HUES6 (cell line): Measurements from ENCODE around the gene PRR14.
"Not testable (repeated sequence)": the region's sequence is repeated elsewhere in the genome, so short reads cannot be mapped to it uniquely, and the experiment has no call there.

Experiments used
- H3K27ac ChIP-seq: 2 replicates; pipeline ENCODE4 v1.7.0; 2013; ENCODE audit warnings: low read depth, mild to moderate bottlenecking, low read length, inconsistent platforms
- H3K27me3 ChIP-seq: 2 replicates; pipeline ENCODE4 v1.6.1; 2013; ENCODE audit warnings: low read length; ENCODE audit not compliant: control insufficient read depth, insufficient read depth
- H3K36me3 ChIP-seq: 2 replicates; pipeline ENCODE4 v1.6.1; 2013; ENCODE audit warnings: low read length; ENCODE audit not compliant: control insufficient read depth, insufficient read depth
- H3K4me1 ChIP-seq: 2 replicates; pipeline ENCODE4 v1.6.1; 2013; ENCODE audit warnings: low read length; ENCODE audit not compliant: control insufficient read depth, insufficient read depth
- H3K4me3 ChIP-seq: 2 replicates; pipeline ENCODE4 v1.5.1; 2013; ENCODE audit warnings: low read depth, low read length
- H3K9ac ChIP-seq: one replicate; pipeline ENCODE4 v1.6.1; 2013; ENCODE audit warnings: mild to moderate bottlenecking, low read length
- H3K9me3 ChIP-seq: 2 replicates; pipeline ENCODE4 v1.6.1; 2013; ENCODE audit warnings: low read depth, low read length; ENCODE audit not compliant: control insufficient read depth, insufficient read depth

Gene PRR14

DNA sequence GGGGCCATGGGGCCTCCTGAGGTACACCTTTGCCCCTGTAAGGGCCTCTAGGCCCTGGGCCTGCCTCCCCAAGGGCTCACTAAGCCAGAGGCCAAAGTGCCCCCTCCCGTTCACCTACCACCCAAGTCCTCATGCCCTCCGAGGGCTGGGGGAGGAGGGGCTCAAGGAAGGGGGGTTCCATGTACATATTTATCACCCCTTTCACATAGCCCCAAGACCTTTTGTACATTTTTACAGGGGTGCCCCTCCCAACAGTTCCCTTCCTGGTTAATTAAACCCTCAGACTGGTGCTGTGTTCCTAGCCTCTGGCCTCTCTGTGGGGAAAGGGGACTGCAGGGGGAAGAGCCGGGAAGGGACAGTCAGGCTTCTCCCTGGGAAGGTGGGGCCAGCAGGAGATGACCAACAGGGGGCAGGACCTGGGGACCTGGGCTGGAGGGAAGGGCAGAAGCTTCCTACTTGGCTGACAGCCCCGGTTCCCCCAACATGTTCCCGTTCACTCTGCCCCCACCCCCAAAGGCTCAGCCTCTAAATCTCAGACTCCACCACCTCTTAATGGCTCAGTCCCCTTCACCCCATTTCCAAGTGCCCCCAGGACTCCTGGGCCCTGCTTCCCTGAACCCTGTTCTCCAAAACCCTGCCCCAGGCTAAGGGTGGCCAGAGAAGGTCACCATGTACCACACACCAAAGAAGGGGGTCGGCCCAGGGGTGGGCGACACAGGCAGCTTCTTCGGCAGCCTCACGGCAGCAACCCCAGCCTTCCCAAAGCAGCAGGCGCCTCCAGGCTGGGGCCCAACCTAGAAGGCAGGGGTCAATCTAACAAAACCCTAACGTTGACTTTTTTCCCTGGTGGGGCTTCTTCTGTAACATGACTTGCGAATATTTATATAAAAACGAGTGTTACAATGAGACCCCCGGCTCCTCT lies 19.4 kb downstream of the PRR14 start:
- Histone ChIP-seq H3K27me3 (peaks cover 97% of the 10 kb centered on the region), H3K27ac (no peak overlapping the region), H3K9me3 (no peaks in the 10 kb centered on the region), H3K4me1 (no peaks in the 10 kb centered on the region), H3K36me3 (peaks cover 37% of the 10 kb centered on the region), H3K4me3 (no peak overlapping the region), H3K9ac (no peak overlapping the region)

DNA sequence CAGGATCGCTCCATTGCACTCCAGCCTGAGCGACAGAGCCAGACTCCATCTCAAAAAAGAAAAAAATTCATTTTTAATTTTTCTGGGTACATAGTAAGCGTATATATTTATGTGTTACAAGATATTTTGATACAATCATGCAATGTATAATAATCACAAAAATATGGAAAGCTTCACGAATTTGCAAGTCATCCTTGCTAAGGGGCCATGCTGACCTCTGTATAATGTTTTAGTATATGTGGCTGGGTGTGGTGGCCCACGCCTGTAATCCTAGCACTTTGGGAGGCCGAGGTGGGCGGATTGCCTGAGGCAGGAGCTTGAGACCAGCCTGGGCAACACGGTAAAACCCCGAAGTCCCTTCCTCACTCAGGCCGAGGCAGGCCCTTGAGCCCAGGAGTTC lies 24.4 kb downstream of the PRR14 start:
- no peak overlapping the region for H3K27ac ChIP-seq

DNA sequence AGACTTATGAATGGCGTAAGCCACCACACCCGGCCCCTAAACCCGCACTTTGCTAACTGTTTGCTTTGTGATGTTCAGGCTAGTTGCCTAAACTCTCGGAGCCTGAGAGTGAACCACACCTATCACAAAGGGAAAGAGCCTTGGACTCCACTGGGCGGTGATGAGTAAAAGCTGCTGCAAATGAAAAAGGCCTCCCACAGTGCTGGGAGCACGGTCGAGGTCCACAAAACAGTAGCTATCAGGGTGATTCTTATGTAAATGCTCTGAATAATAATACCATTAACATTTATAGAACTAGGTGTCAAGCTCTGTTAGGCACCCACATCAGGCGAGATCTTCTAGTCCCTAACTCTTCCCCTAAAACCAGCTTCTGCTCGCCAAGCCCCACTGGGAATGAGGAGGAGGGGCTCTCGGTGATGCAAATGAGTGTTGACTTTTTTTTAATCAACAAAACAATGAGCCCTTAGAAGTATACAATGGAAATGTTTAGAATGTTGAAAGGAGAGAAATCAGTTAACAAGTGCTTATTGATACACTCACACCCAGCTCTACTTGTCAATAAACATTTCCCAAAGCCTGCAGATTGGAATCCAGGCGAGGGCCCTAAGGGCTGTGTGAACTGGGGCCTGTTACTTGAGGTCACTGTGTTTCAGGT lies 27.3 kb downstream of the PRR14 start:
- Histone ChIP-seq H3K27ac (no peak overlapping the region), H3K27me3 (peaks cover 99% of the 10 kb centered on the region), H3K9me3 (no peaks in the 10 kb centered on the region), H3K4me3 (no peak overlapping the region), H3K36me3 (no peaks in the 10 kb centered on the region), H3K4me1 (peaks cover 5% of the 10 kb centered on the region), H3K9ac (no peak overlapping the region)

More for the DNA sequence above, 24.4 kb downstream of the PRR14 start:
- no peak overlapping the region for H3K9ac ChIP-seq
- no peaks in the 10 kb centered on the region for H3K36me3 ChIP-seq
- H3K4me1 ChIP-seq: peaks cover 5% of the 10 kb centered on the region
- no peak overlapping the region for H3K4me3 ChIP-seq
- peaks cover 98% of the 10 kb centered on the region for H3K27me3 ChIP-seq
- no peaks in the 10 kb centered on the region for H3K9me3 ChIP-seq

DNA sequence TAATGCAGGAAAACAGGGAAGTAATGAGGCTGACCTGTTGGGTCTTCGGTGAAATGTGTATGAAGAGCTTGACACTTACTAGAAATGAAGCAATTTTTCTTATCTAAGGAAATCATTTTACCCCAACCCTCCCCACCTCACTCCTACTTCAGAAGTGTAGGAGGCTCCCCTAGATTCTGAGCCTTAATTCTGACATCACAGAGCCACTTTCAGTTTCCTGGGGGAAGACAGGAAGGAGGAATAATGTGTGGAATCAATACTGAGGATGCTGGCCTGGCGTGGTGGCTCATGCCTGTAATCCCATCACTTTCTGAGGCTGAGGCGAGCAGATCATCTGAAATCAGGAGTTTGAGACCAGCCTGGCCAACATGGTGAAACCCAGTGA lies 27.8 kb downstream of the PRR14 start:
- Histone ChIP-seq H3K4me3 (no peak overlapping the region), H3K4me1 (peaks cover 5% of the 10 kb centered on the region), H3K27ac (no peak overlapping the region), H3K9me3 (no peaks in the 10 kb centered on the region), H3K9ac (no peak overlapping the region), H3K27me3 (peaks cover 99% of the 10 kb centered on the region), H3K36me3 (no peaks in the 10 kb centered on the region)

DNA sequence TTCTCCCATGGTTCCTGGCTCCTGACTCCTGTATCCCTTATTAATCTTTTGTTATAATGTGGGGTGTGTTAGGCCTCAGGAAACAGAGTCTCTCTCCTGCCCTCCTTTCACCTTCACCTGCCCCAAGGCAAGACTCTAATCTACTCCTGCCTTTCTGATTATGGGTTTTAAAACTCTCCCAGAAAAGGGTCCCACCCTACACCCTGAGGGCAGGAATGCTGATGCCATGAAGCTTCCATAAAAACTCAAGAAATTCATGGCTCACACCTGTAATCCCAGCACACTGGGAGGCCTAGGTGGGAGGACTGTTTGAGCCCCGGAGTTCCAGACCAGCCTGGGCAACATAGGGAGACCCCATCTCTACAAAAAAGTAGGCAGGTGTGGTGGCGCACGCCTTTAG lies 29.6 kb downstream of the PRR14 start:
- Histone ChIP-seq H3K27ac (no peak overlapping the region), H3K4me1 (peaks cover 5% of the 10 kb centered on the region), H3K27me3 (peaks cover 100% of the 10 kb centered on the region), H3K9ac (no peak overlapping the region), H3K4me3 (no peak overlapping the region), H3K36me3 (no peaks in the 10 kb centered on the region), H3K9me3 (no peaks in the 10 kb centered on the region)

DNA sequence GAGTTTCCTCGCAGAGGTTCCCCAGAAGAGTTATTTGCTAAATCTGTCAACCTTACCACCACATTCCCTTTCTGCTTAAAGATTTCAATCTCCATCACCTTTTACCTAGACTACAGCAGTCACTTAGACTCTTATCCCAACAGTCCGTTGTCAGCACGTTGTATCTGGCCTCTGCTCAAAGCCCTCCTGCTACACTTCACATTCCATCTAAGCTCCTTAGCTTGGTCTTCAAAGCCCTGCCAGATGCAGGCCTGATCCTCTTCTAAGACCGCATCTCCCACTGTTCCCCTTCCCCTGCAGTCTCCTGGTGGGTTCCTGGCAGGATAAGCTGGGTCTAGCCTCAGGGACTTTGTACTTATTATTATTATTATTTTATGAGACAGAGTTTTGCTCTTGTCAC lies 37.9 kb downstream of the PRR14 start:
- Histone ChIP-seq H3K27me3 (peaks cover 100% of the 10 kb centered on the region), H3K4me3 (no peak overlapping the region)

DNA sequence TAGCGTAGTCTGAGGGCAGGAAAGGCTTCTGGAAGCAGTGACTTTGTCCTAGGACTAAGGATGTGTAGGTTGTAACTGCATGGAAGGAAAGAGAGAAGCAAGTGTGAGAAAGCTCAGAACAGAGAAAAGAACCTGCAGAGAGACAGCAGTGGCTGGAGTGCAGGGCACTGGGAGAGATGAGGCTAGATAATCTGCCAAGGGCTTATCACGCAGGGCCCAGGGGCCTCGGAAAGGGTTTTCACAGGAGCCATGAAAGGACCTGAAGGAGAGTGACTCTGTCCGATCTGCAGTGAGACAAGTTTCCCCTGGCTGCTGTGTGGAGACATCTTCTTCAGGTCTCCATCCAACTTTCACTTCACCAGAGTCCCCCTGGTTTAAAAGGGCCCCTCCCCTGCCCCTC lies 41.1 kb downstream of the PRR14 start:
- no peaks in the 10 kb centered on the region for H3K36me3 ChIP-seq
- H3K27me3 ChIP-seq: peaks cover 96% of the 10 kb centered on the region
- H3K4me3 ChIP-seq: peak overlapping the region; percentile 26; the same call in 1 of the 2 replicates
- peaks cover 11% of the 10 kb centered on the region for H3K4me1 ChIP-seq
- H3K27ac ChIP-seq: no peak overlapping the region
- no peaks in the 10 kb centered on the region for H3K9me3 ChIP-seq
- no peak overlapping the region for H3K9ac ChIP-seq

More for the DNA sequence above, 37.9 kb downstream of the PRR14 start:
- H3K27ac ChIP-seq: no peak overlapping the region
- H3K36me3 ChIP-seq: no peaks in the 10 kb centered on the region
- no peaks in the 10 kb centered on the region for H3K9me3 ChIP-seq
- peaks cover 11% of the 10 kb centered on the region for H3K4me1 ChIP-seq
- H3K9ac ChIP-seq: no peak overlapping the region

DNA sequence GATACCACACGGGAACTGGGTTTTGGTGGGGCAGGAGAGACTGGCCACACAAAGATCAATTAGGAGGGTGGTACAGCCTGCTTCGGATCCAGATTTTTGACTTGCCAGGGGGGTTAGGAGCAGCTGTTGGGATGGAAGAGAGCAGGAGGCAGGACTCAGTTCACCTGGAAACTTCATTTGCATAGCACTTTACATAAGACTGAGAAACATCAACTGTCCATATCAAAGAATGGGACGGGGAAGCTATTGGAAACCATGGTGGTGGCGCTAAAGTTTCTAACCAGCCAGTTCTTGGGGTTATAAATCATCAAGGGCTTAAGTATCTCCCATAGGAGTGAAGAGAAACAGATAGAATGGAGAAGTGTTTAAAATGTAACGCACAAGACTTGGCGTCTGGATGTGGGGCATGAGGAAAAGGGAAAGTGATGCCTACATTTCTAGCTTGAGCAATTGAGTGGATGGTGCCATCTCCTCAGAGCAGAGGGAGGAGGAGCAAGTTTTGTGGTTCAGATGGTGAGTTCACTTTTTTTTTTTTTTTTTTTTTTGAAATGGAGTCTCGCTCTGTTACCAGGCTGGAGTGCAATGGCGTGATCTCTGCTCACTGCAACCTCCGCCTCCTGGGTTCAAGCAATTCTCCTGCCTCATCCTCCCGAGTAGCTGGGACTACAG lies 41.8 kb downstream of the PRR14 start:
- H3K36me3 ChIP-seq: no peaks in the 10 kb centered on the region
- H3K9ac ChIP-seq: no peak overlapping the region
- peaks cover 96% of the 10 kb centered on the region for H3K27me3 ChIP-seq
- H3K9me3 ChIP-seq: no peaks in the 10 kb centered on the region
- peak overlapping the region; percentile 42; the same call in 1 of the 2 replicates for H3K4me3 ChIP-seq
- H3K4me1 ChIP-seq: peaks cover 14% of the 10 kb centered on the region
- H3K27ac ChIP-seq: no peak overlapping the region

DNA sequence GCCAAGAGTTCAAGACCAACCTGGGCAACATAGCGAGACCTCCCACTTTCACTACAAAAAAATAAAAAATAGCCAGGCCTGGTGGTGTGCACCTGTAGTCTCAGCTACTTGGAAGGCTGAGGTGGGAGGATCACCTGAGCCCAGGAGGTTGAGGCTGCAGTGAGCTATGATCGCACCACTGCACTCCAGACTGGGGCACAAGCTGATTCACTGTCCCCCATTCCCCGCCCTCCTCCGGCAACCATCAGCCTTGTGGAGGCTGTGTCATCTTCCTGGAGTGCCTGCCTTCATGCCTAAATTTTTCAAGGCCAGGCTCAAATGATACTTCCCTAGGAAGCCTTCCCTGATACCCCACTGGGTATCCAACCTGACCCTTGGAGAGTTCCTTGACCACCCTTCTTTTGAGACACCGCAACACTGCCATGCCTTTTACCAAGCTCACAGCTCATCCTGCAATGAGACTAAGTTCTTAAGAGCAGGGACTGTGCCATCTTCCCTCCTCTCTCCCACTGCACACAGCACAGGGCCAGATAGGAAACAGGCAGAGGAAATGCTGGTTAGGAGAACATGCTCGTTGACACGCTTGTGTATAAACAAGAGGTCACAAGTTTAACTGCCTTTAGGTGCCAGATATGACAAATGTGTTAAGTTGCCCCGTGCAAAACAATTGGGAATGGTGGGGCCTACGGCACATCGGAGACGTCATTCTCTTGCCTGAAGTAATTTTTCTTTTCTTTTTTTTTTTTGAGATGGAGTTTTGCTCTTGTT lies 44.4 kb downstream of the PRR14 start:
- H3K9ac ChIP-seq: no peak overlapping the region
- H3K27me3 ChIP-seq: peaks cover 73% of the 10 kb centered on the region
- H3K36me3 ChIP-seq: peaks cover 5% of the 10 kb centered on the region
- no peak overlapping the region for H3K27ac ChIP-seq
- H3K4me1 ChIP-seq: peaks cover 20% of the 10 kb centered on the region
- no peak overlapping the region for H3K4me3 ChIP-seq
- no peaks in the 10 kb centered on the region for H3K9me3 ChIP-seq

DNA sequence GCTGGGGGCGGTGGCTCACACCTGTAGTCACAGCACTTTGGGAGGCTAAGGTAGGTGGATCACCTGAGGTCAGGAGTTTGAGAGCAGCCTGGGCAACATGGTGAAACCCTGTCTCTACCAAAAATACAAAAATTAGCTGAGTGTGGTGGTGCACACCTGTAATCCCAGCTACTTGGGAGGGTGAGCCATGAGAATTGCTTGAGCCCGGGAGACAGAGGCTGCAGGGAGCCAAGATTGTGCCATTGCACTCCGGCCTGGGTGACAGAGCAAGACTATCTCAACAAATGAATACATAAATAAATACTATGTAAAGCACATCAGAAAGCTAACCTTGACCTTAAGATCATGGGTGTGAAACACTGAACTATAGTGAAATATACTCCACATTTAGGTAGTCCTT lies 45.9 kb downstream of the PRR14 start:
- H3K4me3 ChIP-seq, H3K9me3 ChIP-seq, H3K27ac ChIP-seq, H3K9ac ChIP-seq: not testable (repeated sequence)
- peaks cover 20% of the 10 kb centered on the region for H3K36me3 ChIP-seq
- peaks cover 58% of the 10 kb centered on the region for H3K27me3 ChIP-seq
- peaks cover 19% of the 10 kb centered on the region for H3K4me1 ChIP-seq
